Smooth muscle cell (in vitro differentiated cells): ENCODE data around the gene NDUFB8. TPM values are rescaled to one million over a fixed set of nuclear protein-coding genes. Genes with fewer than 3 reads are reported as not detected.

Experiments
- DNase-seq: peaks from one replicate; lab custom pipeline; 2025; ENCODE audit not compliant: unreplicated experiment; lab: John Stamatoyannopoulos, UW
- H2AFZ ChIP-seq: fragments of 200-600 bp; sonication (generic); 2 replicates; pipeline ENCODE4 v1.6.0; 2016; ENCODE audit warnings: antibody characterized with exemption, low read depth, mild to moderate bottlenecking
- H3F3A ChIP-seq: fragments of 200-600 bp; sonication (generic); 2 replicates; pipeline ENCODE4 v1.6.0; 2017; ENCODE audit warnings: antibody characterized with exemption, low read depth
- H3K27ac ChIP-seq: fragments of 200-600 bp; sonication (generic); 2 replicates; pipeline ENCODE4 v1.5.1; 2016; ENCODE audit warnings: low read depth, mild to moderate bottlenecking
- H3K27me3 ChIP-seq: fragments of 200-600 bp; sonication (generic); 2 replicates; pipeline ENCODE4 v1.6.1; 2016; ENCODE audit warnings: low read depth, mild to moderate bottlenecking
- H3K36me3 ChIP-seq: fragments of 200-600 bp; sonication (generic); 2 replicates; pipeline ENCODE4 v1.5.1; 2016; ENCODE audit warnings: low read depth
- H3K4me1 ChIP-seq: fragments of 200-600 bp; sonication (generic); 2 replicates; pipeline ENCODE4 v1.5.1; 2016; ENCODE audit warnings: low read depth
- H3K4me2 ChIP-seq: fragments of 200-600 bp; sonication (generic); 2 replicates; pipeline ENCODE4 v1.6.0; 2016; ENCODE audit warnings: mild to moderate bottlenecking
- H3K4me3 ChIP-seq: fragments of 200-600 bp; sonication (generic); 2 replicates; pipeline ENCODE4 v1.5.1; 2016; ENCODE audit warnings: mild to moderate bottlenecking
- H3K79me2 ChIP-seq: fragments of 200-600 bp; sonication (generic); 2 replicates; pipeline ENCODE4 v1.6.0; 2016; ENCODE audit warnings: low read depth, mild to moderate bottlenecking
- H3K9ac ChIP-seq: fragments of 200-600 bp; sonication (generic); 2 replicates; pipeline ENCODE4 v1.6.0; 2016; ENCODE audit warnings: low read depth
- H3K9me3 ChIP-seq: fragments of 200-600 bp; sonication (generic); replicated peaks from 2 replicates; pipeline ENCODE4 v1.5.1; 2016; ENCODE audit warnings: low read depth
- H4K20me1 ChIP-seq: fragments of 200-600 bp; sonication (generic); 2 replicates; pipeline ENCODE4 v1.6.0; 2016; ENCODE audit warnings: low read depth
- CTCF ChIP-seq: fragments of 200-600 bp; sonication (generic); IDR thresholded peaks from 2 replicates; pipeline ENCODE4 v1.5.1; 2017; ENCODE audit warnings: borderline replicate concordance, mild to moderate bottlenecking, antibody characterized with exemption; ENCODE audit not compliant: insufficient read depth, poor library complexity, severe bottlenecking
- WGBS: methylation state at CpG from one replicate; pipeline ENCODE4 v1.1.7; 2016; ENCODE audit warnings: low lambda C conversion rate; 5-methylcytosine and 5-hydroxymethylcytosine counted together
- polyA plus RNA-seq: library from polyadenylated mRNA; unstranded; fragments of >200 nt; fragmentation: Nextera tagmentation; extraction: Ambion mirVana; gene quantifications from 2 replicates; pipeline ENCODE4 v1.2.1, GENCODE V29; 2016
- total RNA-seq: library from RNA; depleted of rRNA; stranded (reverse); fragments of >200 nt; gene quantifications from 2 replicates; pipeline ENCODE4 v1.2.3, GENCODE V29; 2014

NDUFB8 gene
- total and polyA plus RNA-seq, 2 experiments from 2014 or later = 128 to 430 TPM

GRCh38 chr10:100565206-100565985, 35.7 kb upstream of the NDUFB8 start:
- no peak overlapping the region for H2AFZ ChIP-seq
- DNase-seq = no peak
- H3K9me3 ChIP-seq = no peaks in the 10 kb centered on the region
- TF ChIP-seq CTCF = no peak
- H3K79me2 ChIP-seq = no peaks in the 10 kb centered on the region
- H3K36me3 ChIP-seq = no peaks in the 10 kb centered on the region
- H3K27me3 ChIP-seq = peaks cover 66% of the 10 kb centered on the region
- no peak overlapping the region for H3K4me2 ChIP-seq
- peaks cover 6% of the 10 kb centered on the region for H4K20me1 ChIP-seq
- WGBS = 92% methylated on average over 9 of the region's 9 CpGs
- H3K9ac ChIP-seq = no peak overlapping the region
- no peaks in the 10 kb centered on the region for H3F3A ChIP-seq
- no peaks in the 10 kb centered on the region for H3K4me1 ChIP-seq
- H3K4me3 ChIP-seq = no peak overlapping the region
- H3K27ac ChIP-seq = no peak overlapping the region

- TF ChIP-seq CTCF = peak; percentile 91
- peak overlapping the region; percentile 15 for H3K4me2 ChIP-seq
- H3K4me1 ChIP-seq = no peaks in the 10 kb centered on the region
- H3K4me3 ChIP-seq = no peak overlapping the region
- no peaks in the 10 kb centered on the region for H3K36me3 ChIP-seq
- H3K27ac ChIP-seq = no peak overlapping the region
- no peaks in the 10 kb centered on the region for H3K9me3 ChIP-seq
- H3K27me3 ChIP-seq = peaks cover 41% of the 10 kb centered on the region
- no peaks in the 10 kb centered on the region for H3K79me2 ChIP-seq
- no peak overlapping the region for H3K9ac ChIP-seq
- 36% methylated on average over 53 of the region's 62 CpGs for WGBS
- no peaks in the 10 kb centered on the region for H3F3A ChIP-seq
- no peak overlapping the region for H2AFZ ChIP-seq
- DNase-seq = peak; percentile 12
- H4K20me1 ChIP-seq = peaks cover 6% of the 10 kb centered on the region
These were observed 32.5 kb upstream of the NDUFB8 start for GRCh38 chr10:100562008-100562672.

GRCh38 chr10:100561005-100561404, 31.3 kb upstream of the NDUFB8 start:
- Histone ChIP-seq H3K36me3 (no peaks in the 10 kb centered on the region), H3K4me3 (no peak overlapping the region), H3K27ac (no peak overlapping the region), H3K9ac (no peak overlapping the region), H3K79me2 (no peaks in the 10 kb centered on the region), H3K9me3 (no peaks in the 10 kb centered on the region), H3K27me3 (peaks cover 30% of the 10 kb centered on the region), H3K4me2 (no peak overlapping the region), H3K4me1 (no peaks in the 10 kb centered on the region), H4K20me1 (peaks cover 6% of the 10 kb centered on the region), H2AFZ (no peak overlapping the region), H3F3A (no peaks in the 10 kb centered on the region)
- 49% methylated on average over 2 of the region's 2 CpGs for WGBS
- no peak for DNase-seq
- TF ChIP-seq CTCF = no peak

GRCh38 chr10:100560248-100560647, 30.6 kb upstream of the NDUFB8 start:
- DNase-seq = no peak
- H3K4me1 ChIP-seq = no peaks in the 10 kb centered on the region
- H3K27ac ChIP-seq = no peak overlapping the region
- H3K9me3 ChIP-seq = no peaks in the 10 kb centered on the region
- no peaks in the 10 kb centered on the region for H3K79me2 ChIP-seq
- no peak overlapping the region for H2AFZ ChIP-seq
- WGBS = 96% methylated on average over 1 of the region's 1 CpG
- H3K36me3 ChIP-seq = no peaks in the 10 kb centered on the region
- peaks cover 22% of the 10 kb centered on the region for H3K27me3 ChIP-seq
- no peak overlapping the region for H3K9ac ChIP-seq
- peaks cover 6% of the 10 kb centered on the region for H4K20me1 ChIP-seq
- no peak overlapping the region for H3K4me2 ChIP-seq
- no peak overlapping the region for H3K4me3 ChIP-seq
- TF ChIP-seq CTCF = no peak
- H3F3A ChIP-seq = no peaks in the 10 kb centered on the region
